ENCODE measurements around the gene CCT6A.
"Not testable (repeated sequence)": the region's sequence is repeated elsewhere in the genome, so short reads cannot be mapped to it uniquely, and the experiment has no call there.

CCT6A gene

DNA sequence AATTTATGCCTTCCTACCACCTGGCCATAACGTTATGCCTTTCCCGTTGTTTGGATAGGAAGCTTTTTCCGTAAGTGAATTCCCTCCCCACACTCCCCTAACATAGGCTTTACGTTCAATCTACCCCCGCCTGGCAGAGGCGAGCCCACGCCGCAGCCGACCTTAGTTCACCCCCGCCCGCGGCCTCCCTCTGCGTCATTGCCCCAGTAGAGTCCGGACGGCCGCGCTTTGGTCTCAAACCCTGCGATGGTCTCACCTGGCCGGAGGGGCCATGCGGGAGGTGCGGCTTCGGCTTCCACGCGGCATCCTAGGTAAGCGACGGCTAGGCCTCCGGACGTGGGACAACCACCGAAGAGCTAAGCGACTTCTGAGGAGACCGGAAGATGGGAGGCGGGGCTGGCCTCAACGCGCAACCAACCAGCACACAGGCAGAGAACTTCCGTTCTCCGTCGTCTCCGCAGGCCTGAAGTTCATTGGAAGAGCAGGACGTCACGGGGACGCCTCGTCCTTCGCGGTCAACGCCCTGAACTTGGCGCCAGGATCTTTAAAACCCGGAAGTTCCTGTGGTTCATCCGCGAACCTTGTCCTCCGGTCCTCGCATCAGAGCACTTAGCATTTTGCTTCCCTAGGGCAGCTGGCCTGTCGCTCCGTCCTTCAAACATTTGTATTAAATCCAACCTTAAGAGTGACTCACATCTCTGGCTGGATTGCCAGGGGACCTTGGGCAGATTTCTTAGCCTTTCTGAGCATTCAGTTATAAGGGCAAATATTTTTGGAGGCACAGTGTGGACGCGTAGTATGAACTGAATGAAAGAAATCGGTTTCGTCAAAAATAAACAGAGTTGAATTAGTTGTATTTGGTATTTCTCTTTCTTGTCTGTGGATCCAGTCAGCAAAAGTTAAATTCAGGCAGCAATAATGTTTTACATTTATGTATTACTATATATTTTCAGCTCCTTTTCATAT is 54.8 kb downstream of the CCT6A start, which contains the start of gene CHCHD2:
TSS of gene CHCHD2 (minus strand) at position 369 of the 966 bp plus-strand sequence. CDS start at position 306, 63 bp downstream.
- H3K36me3 ChIP-seq (ENCODE audit: low read length) = peaks cover 23% of the 10 kb centered on the region
- TF ChIP-seq, protein P1, sequence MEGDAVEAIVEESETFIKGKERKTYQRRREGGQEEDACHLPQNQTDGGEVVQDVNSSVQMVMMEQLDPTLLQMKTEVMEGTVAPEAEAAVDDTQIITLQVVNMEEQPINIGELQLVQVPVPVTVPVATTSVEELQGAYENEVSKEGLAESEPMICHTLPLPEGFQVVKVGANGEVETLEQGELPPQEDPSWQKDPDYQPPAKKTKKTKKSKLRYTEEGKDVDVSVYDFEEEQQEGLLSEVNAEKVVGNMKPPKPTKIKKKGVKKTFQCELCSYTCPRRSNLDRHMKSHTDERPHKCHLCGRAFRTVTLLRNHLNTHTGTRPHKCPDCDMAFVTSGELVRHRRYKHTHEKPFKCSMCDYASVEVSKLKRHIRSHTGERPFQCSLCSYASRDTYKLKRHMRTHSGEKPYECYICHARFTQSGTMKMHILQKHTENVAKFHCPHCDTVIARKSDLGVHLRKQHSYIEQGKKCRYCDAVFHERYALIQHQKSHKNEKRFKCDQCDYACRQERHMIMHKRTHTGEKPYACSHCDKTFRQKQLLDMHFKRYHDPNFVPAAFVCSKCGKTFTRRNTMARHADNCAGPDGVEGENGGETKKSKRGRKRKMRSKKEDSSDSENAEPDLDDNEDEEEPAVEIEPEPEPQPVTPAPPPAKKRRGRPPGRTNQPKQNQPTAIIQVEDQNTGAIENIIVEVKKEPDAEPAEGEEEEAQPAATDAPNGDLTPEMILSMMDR (IDR thresholded peaks at IDR 0.05; ENCODE audit: insufficient read depth, low read length, poor library complexity, severe bottlenecking) = no peak
- no peak for TF ChIP-seq EZH2phosphoT487 (conservative IDR thresholded peaks at IDR 0.05; ENCODE audit: low read length)
- H2AFZ ChIP-seq (ENCODE audit: low read depth, low read length, severe bottlenecking) = peak within 1 kb of the TSS; percentile 76
- peaks cover 19% of the 10 kb centered on the region for H3F3A ChIP-seq (ENCODE audit: insufficient read depth)
- peak within 1 kb of the TSS; percentile 90 for H3K9ac ChIP-seq (ENCODE audit: low read length)
- peak within 1 kb of the TSS; percentile 63 for H3K27ac ChIP-seq (ENCODE audit: low read depth, low read length)
- no peaks in the 10 kb centered on the region for H3K9me3 ChIP-seq (ENCODE audit: insufficient read depth, low read length)
- no peaks in the 10 kb centered on the region for H3K9me2 ChIP-seq (replicated peaks; ENCODE audit: insufficient read depth, low read length)
- peak within 1 kb of the TSS; percentile 83 for H3K4me2 ChIP-seq (ENCODE audit: low read depth, low read length, poor library complexity, severe bottlenecking)
- H3K79me2 ChIP-seq (ENCODE audit: insufficient read depth, low read length) = peaks cover 32% of the 10 kb centered on the region
- peaks cover 17% of the 10 kb centered on the region for H4K20me1 ChIP-seq (ENCODE audit: low read depth, low read length)
- peak within 1 kb of the TSS; percentile 98 for H3K4me3 ChIP-seq (ENCODE audit: insufficient read depth, low read length, poor library complexity, severe bottlenecking)
- H3K27me3 ChIP-seq (ENCODE audit: low read length) = no peaks in the 10 kb centered on the region

DNA sequence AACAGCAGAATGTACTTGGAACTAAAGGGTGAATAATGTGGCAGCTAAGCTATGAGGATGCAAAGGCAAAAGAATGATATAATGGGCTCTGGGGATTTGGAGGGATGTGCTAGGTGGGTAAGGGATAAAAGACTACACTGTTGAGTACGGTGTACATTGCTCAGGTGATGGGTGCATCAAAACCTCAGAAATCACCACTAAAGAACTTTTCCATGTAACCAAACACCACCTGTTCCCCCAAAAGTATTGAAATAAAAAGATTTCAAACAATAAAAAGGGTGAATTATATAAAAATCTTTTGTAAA is 56.3 kb downstream of the CCT6A start:
- peaks cover 14% of the 10 kb centered on the region for H4K20me1 ChIP-seq (ENCODE audit: low read depth, low read length)
- H3K4me3 ChIP-seq (ENCODE audit: insufficient read depth, low read length, poor library complexity, severe bottlenecking) = no peak overlapping the region
- no peak overlapping the region for H3K9ac ChIP-seq (ENCODE audit: low read length)
- H3K4me2 ChIP-seq (ENCODE audit: low read depth, low read length, poor library complexity, severe bottlenecking) = no peak overlapping the region
- no peaks in the 10 kb centered on the region for H3K9me3 ChIP-seq (ENCODE audit: insufficient read depth, low read length)
- no peaks in the 10 kb centered on the region for H3K27me3 ChIP-seq (ENCODE audit: low read length)
- H3K79me2 ChIP-seq (ENCODE audit: insufficient read depth, low read length) = peaks cover 32% of the 10 kb centered on the region
- H3K36me3 ChIP-seq (ENCODE audit: low read length) = peaks cover 10% of the 10 kb centered on the region
- H3K27ac ChIP-seq (ENCODE audit: low read depth, low read length) = no peak overlapping the region
- TF ChIP-seq, protein P1 (IDR thresholded peaks at IDR 0.05; ENCODE audit: insufficient read depth, low read length, poor library complexity, severe bottlenecking) = no peak
- TF ChIP-seq EZH2phosphoT487 (conservative IDR thresholded peaks at IDR 0.05; ENCODE audit: low read length) = no peak
- H3K9me2 ChIP-seq (replicated peaks; ENCODE audit: insufficient read depth, low read length) = no peaks in the 10 kb centered on the region
- no peak overlapping the region for H2AFZ ChIP-seq (ENCODE audit: low read depth, low read length, severe bottlenecking)
- H3F3A ChIP-seq (ENCODE audit: insufficient read depth) = 0 out of 2 replicates have a peak, but pooled peaks cover 6% of the 10 kb centered on the region

- H3K4me3 ChIP-seq (ENCODE audit: insufficient read depth, low read length, poor library complexity, severe bottlenecking) = no peak overlapping the region
- H3K27me3 ChIP-seq (ENCODE audit: low read length) = no peaks in the 10 kb centered on the region
- H3K36me3 ChIP-seq (ENCODE audit: low read length) = no peaks in the 10 kb centered on the region
- peaks cover 6% of the 10 kb centered on the region for H3K79me2 ChIP-seq (ENCODE audit: insufficient read depth, low read length)
- H3K4me2 ChIP-seq (ENCODE audit: low read depth, low read length, poor library complexity, severe bottlenecking) = no peak overlapping the region
- H3K9me3 ChIP-seq (ENCODE audit: insufficient read depth, low read length) = no peaks in the 10 kb centered on the region
- no peaks in the 10 kb centered on the region for H3K9me2 ChIP-seq (replicated peaks; ENCODE audit: insufficient read depth, low read length)
- no peaks in the 10 kb centered on the region for H4K20me1 ChIP-seq (ENCODE audit: low read depth, low read length)
- no peak overlapping the region for H3K9ac ChIP-seq (ENCODE audit: low read length)
- TF ChIP-seq, protein P1 (IDR thresholded peaks at IDR 0.05; ENCODE audit: insufficient read depth, low read length, poor library complexity, severe bottlenecking) = no peak
- no peak for TF ChIP-seq EZH2phosphoT487 (conservative IDR thresholded peaks at IDR 0.05; ENCODE audit: low read length)
- no peaks in the 10 kb centered on the region for H3F3A ChIP-seq (ENCODE audit: insufficient read depth)
- peak overlapping the region; percentile 12 for H2AFZ ChIP-seq (ENCODE audit: low read depth, low read length, severe bottlenecking)
- no peak overlapping the region for H3K27ac ChIP-seq (ENCODE audit: low read depth, low read length)
Measured at GRCh38 chr7:56110611-56111010, 59.0 kb downstream of the CCT6A start.

- H3K4me3 ChIP-seq (ENCODE audit: insufficient read depth, low read length, poor library complexity, severe bottlenecking); H2AFZ ChIP-seq (ENCODE audit: low read depth, low read length, severe bottlenecking); H4K20me1 ChIP-seq (ENCODE audit: low read depth, low read length); H3K9me2 ChIP-seq (replicated peaks; ENCODE audit: insufficient read depth, low read length); H3K4me2 ChIP-seq (ENCODE audit: low read depth, low read length, poor library complexity, severe bottlenecking); H3K9ac ChIP-seq (ENCODE audit: low read length); H3K36me3 ChIP-seq (ENCODE audit: low read length); H3K27me3 ChIP-seq (ENCODE audit: low read length); H3K27ac ChIP-seq (ENCODE audit: low read depth, low read length); H3F3A ChIP-seq (ENCODE audit: insufficient read depth); H3K9me3 ChIP-seq (ENCODE audit: insufficient read depth, low read length); H3K79me2 ChIP-seq (ENCODE audit: insufficient read depth, low read length): not testable (repeated sequence)
Measured at GRCh38 chr7:56112244-56112643, 60.7 kb downstream of the CCT6A start.

Data from SU-DHL-6 (cell line).